Upper lobe of left lung (tissue), 6 donors: ENCODE results near the gene ERF. TPM values are rescaled to one million over a fixed set of nuclear protein-coding genes. Genes with fewer than 3 reads are reported as not detected.

ENCODE experiments used
- ATAC-seq, 2 donors: fragments of 200-7000 bp; cut with Tn5 transposase; one replicate each; pipeline ENCODE4 v1.9.1; 2022; ENCODE audit warnings: mild to moderate bottlenecking in 2 of 2, moderate library complexity in 2 of 2; ENCODE audit not compliant: low FRiP score in 2 of 2
- DNase-seq, 2 donors: peaks; one replicate each; pipeline ENCODE4 v3.0.0-alpha.2; 2019 to 2020
- H3K27ac ChIP-seq, 4 donors: fragments of 200-600 bp; sonication (generic); one replicate each; pipeline ENCODE4 v1.5.1; 2016 to 2019
- H3K27me3 ChIP-seq, 4 donors: fragments of 200-600 bp; sonication (generic); one replicate each; pipeline ENCODE4 v1.5.1; 2017 to 2019
- H3K36me3 ChIP-seq, 4 donors: fragments of 200-600 bp; sonication (generic); one replicate each; pipeline ENCODE4 v1.5.1; 2016 to 2019
- H3K4me1 ChIP-seq, 4 donors: fragments of 200-600 bp; sonication (generic); one replicate each; pipeline ENCODE4 v1.5.1; 2018 to 2019
- H3K4me3 ChIP-seq, 4 donors: fragments of 200-600 bp; sonication (generic); one replicate each; pipeline ENCODE4 v1.5.1; 2017 to 2019; ENCODE audit warnings: mild to moderate bottlenecking in 2 of 4, moderate library complexity in 1 of 4
- H3K9me3 ChIP-seq, 4 donors: fragments of 200-600 bp; sonication (generic); one replicate each; pipeline ENCODE4 v1.5.1; 2018 to 2019
- CTCF ChIP-seq, 6 experiments: fragments of 450-650 bp in 4 of 6; fragments of 200-600 bp in 2 of 6; sonication (generic) in 2 of 6; IDR thresholded peaks; one replicate each; pipeline ENCODE4 v1.5.1; 2016 to 2019; ENCODE audit warnings: antibody characterized with exemption in 6 of 6
- EP300 ChIP-seq, 4 donors: sonication (generic); formaldehyde crosslinking; IDR thresholded peaks; one replicate each; pipeline ENCODE4 v1.5.1; 2017; ENCODE audit warnings: antibody characterized with exemption in 4 of 4, control low read depth in 2 of 4
- POLR2A ChIP-seq, 4 donors: fragments of 450-650 bp; IDR thresholded peaks; one replicate each; pipeline ENCODE4 v1.5.1; 2016 to 2017; ENCODE audit warnings: antibody characterized with exemption in 4 of 4, mild to moderate bottlenecking in 2 of 4
- POLR2AphosphoS5 ChIP-seq, 2 donors: sonication (generic); formaldehyde crosslinking; IDR thresholded peaks; one replicate each; pipeline ENCODE4 v1.5.1; 2017; ENCODE audit warnings: antibody characterized with exemption in 2 of 2
- WGBS, 2 donors: methylation state at CpG; one replicate each; pipeline ENCODE4 v1.1.5; 2017 to 2018; 5-methylcytosine and 5-hydroxymethylcytosine counted together
- total RNA-seq, 6 donors: library from RNA; depleted of rRNA in 4 of 6; stranded (reverse); fragments of >200 nt in 4 of 6; gene quantifications; one replicate each; pipeline versions ENCODE4 v1.1.0 to v1.2.1, GENCODE V29; 2016 to 2021
- donor health status: DM: no; HTN: no; CAD: no; lungs with moderate emphysema.
- donor health status: DM: no; HTN: yes; CAD: no; lungs with severe emphysema.

Gene ERF
- total RNA-seq, 6 donors from 2014 or later, result 13.6 to 59.4 (median 32.5) TPM

DNA sequence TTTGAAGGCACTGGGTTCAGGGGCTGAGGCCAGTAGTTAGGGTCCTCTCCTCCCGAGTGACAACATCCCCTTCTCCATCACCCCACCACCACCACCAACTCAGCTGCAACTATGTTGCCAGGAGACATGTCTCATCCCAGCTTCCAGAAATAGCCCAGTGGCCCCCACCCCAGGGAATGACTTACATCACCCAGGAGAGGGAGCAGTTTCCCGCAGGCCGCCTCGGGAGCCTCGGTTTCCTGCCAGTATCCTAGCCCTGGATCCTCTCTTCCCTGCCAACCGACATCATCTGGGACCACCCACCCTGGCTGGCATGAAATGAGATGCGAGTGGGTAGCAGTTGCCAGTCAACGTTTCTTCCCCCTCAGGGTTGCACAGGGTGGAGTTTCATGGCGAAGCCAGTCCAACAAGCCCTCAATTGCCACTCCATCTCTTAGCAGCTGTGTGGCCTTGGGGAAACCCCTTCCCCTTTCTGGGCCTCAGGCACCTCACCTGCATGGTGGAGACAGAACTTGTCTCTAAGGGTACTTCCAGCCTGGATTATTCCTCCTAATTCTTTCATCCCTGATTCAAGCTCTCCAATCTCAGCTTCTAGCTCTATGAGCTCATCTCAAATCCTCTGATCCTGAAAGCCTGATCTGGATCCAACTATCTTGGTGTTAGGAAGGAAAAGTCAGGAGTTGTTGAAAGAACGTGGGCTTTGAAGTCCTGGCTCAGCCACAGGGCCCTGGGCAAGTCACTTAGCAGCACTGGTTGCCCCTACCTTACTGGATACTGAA lies 8.6 kb downstream of the ERF start:
- no peak for ATAC-seq
- 13 to 19% methylated on average over 4 to 10 of the region's 10 CpGs for WGBS, 2 donors
- Histone ChIP-seq H3K27me3 (no peaks in the 10 kb centered on the region), H3K27ac (peak overlapping the region in 3 of 4 donors; percentile 43 to 70 (median 66)), H3K4me1 (peaks cover 32 to 66% (median 55%) of the 10 kb centered on the region in 4 donors), H3K9me3 (no peaks in the 10 kb centered on the region), H3K36me3 (peaks cover 0 to 27% (median 19%) of the 10 kb centered on the region in 4 donors), H3K4me3 (no peak overlapping the region)
- TF ChIP-seq CTCF (IDR thresholded peaks at IDR 0.05) (peak; percentile 28 to 69 (median 62)), EP300 (IDR thresholded peaks at IDR 0.05) (no peak), POLR2AphosphoS5 (IDR thresholded peaks at IDR 0.05) (peak; percentile 27 to 35)
- DNase-seq, result peak in 1 of 2 donors; percentile 74

DNA sequence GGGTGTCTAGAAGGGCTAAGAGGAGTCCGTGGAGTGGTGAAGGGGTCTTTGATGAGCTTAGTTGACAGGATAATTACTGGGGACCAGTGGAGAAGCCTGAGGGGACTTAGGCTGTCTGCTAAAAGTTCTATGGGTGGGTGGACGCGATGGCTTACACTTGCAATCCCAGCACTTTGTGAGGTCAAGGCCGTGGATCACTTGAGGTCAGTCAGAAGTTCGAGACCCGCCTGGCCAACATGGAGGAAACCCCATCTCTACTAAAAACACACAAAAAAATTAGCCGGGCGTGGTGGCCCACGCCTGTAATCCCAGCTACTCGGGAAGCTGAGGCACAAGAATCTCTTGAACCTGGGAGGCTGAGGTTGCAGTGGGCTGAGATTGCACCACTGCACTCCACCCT lies 9.7 kb downstream of the ERF start:
- Histone ChIP-seq H3K9me3 (no peaks in the 10 kb centered on the region), H3K27me3 (no peaks in the 10 kb centered on the region), H3K27ac (peak overlapping the region in 3 of 4 donors; percentile 90 to 96 (median 92)), H3K4me1 (peaks cover 32 to 66% (median 54%) of the 10 kb centered on the region in 4 donors), H3K36me3 (peaks cover 0 to 26% (median 19%) of the 10 kb centered on the region in 4 donors), H3K4me3 (peak overlapping the region in 1 of 4 donors; percentile 98)
- TF ChIP-seq CTCF (IDR thresholded peaks at IDR 0.05) (no peak), EP300 (IDR thresholded peaks at IDR 0.05) (no peak), POLR2A (IDR thresholded peaks at IDR 0.05) (no peak), POLR2AphosphoS5 (IDR thresholded peaks at IDR 0.05) (no peak)
- ATAC-seq (no peak), DNase-seq (no peak)
- 74 to 80% methylated on average over 10 of the region's 10 CpGs for WGBS, 2 donors

GRCh38 chr19:42244347-42245220 lies 10.3 kb downstream of the ERF start:
- Histone ChIP-seq H3K27ac (peak overlapping the region; percentile 85 to 96 (median 91)), H3K9me3 (no peaks in the 10 kb centered on the region), H3K27me3 (no peaks in the 10 kb centered on the region), H3K4me3 (peak overlapping the region; percentile 42 to 98 (median 92)), H3K4me1 (peaks cover 29 to 66% (median 47%) of the 10 kb centered on the region in 4 donors), H3K36me3 (peaks cover 0 to 23% (median 18%) of the 10 kb centered on the region in 4 donors)
- DNase-seq (peak; percentile 96 to 97), ATAC-seq (peak; percentile 78 to 82)
- peak; percentile 74 to 84 for TF ChIP-seq POLR2AphosphoS5 (IDR thresholded peaks at IDR 0.05)
- peak; percentile 41 to 79 (median 64) for TF ChIP-seq CTCF (IDR thresholded peaks at IDR 0.05)
- peak in 3 of 4 donors; percentile 36 to 73 (median 47) for TF ChIP-seq POLR2A (IDR thresholded peaks at IDR 0.05)
- TF ChIP-seq EP300 (IDR thresholded peaks at IDR 0.05), result peak in 1 of 4 donors; percentile 48
- 2% methylated on average over 37 to 45 of the region's 45 CpGs for WGBS, 2 donors

DNA sequence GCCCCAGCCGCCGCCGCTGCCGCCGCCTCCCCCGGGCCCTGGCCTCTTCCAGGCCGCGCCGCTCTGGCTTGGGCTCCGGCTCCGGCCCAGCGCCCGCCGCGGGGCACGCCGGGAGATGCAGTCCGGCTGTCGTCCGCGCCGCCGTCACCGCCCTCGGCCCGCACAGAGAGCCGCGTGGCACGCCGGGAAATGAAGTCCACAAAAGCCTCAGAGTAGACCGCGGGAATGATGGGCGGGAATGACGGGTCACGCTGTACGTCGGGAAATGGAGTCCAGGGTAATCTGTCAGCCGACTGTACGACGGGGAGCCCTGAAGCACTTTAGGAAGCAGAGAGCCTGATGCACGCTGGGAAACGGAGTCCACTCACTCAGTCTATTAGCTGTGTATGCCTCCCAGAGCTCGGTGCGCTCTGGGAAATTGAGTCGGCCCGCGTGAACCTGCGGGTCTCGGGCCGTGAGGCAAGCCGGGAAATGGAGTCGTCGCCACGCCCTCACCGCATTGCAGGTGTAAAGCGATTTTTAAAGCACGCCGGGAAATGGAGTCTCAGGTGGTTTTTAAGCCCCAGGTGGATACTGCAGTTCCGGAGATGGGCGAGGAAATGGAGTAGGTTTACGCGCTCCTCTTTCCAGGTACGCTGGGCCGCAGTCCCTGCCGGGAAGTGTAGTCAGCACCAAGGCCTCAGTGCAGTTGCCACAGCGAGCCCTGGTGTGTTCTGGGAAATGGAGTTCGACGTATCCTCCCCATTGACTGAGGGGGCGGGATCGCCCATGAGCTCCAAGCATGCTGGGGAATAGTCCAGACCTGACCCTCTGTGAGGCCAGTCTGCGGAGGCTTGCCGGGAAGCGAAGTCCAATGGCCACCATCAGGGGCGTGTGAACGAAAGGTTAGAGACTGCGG lies 12.2 kb downstream of the ERF start, which contains the start of gene GSK3A:
GSK3A (minus strand) TSS at position 91 of the 898 bp plus-strand sequence. CDS start 137 bp downstream, outside the sequence.
- Histone ChIP-seq H3K9me3 (no peaks in the 10 kb centered on the region), H3K27me3 (no peaks in the 10 kb centered on the region), H3K36me3 (peaks cover 0 to 21% (median 2%) of the 10 kb centered on the region in 4 donors), H3K27ac (peak within 1 kb of the TSS; percentile 85 to 96 (median 91)), H3K4me1 (peaks cover 29 to 62% (median 42%) of the 10 kb centered on the region in 4 donors), H3K4me3 (peak within 1 kb of the TSS; percentile 46 to 98 (median 92))
- ATAC-seq (peak; percentile 93 to 96), DNase-seq (peak; percentile 99)
- 1% methylated on average over 38 to 64 of the region's 76 CpGs for WGBS, 2 donors
- peak in 3 of 6 experiments; percentile 13 to 16 (median 13) for TF ChIP-seq CTCF (IDR thresholded peaks at IDR 0.05)
- peak in 3 of 4 donors; percentile 48 to 92 (median 86) for TF ChIP-seq POLR2A (IDR thresholded peaks at IDR 0.05)
- TF ChIP-seq EP300 (IDR thresholded peaks at IDR 0.05), result peak in 1 of 4 donors; percentile 56
- peak; percentile 87 to 97 for TF ChIP-seq POLR2AphosphoS5 (IDR thresholded peaks at IDR 0.05)
